ENCODE results near the gene CLIP4.
"Not testable (repeated sequence)": the region's sequence is repeated elsewhere in the genome, so short reads cannot be mapped to it uniquely, and the experiment has no call there.

CLIP4 gene

DNA sequence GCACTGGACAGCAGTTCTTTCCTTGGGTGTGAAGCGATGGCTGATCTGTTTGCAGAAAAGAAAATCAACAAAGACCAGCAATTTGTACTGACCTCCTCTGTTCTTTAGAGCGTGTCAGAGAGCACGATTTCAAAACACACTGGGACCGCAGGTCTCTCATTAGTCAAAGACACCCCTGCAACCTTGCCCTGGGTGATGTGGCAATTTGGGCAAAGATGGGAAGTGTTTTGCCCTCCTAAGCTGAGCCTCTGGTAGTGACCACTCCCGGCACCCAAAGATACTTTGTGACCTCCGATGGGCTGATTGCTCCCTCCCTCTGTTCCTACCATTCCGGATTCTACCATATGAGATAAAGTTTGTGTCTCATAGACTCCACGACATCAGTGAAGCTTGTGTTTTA lies 18.2 kb upstream of the CLIP4 start:
- DNase-seq (ENCODE audit: low spot score) = no peak
- TF ChIP-seq, protein P1, sequence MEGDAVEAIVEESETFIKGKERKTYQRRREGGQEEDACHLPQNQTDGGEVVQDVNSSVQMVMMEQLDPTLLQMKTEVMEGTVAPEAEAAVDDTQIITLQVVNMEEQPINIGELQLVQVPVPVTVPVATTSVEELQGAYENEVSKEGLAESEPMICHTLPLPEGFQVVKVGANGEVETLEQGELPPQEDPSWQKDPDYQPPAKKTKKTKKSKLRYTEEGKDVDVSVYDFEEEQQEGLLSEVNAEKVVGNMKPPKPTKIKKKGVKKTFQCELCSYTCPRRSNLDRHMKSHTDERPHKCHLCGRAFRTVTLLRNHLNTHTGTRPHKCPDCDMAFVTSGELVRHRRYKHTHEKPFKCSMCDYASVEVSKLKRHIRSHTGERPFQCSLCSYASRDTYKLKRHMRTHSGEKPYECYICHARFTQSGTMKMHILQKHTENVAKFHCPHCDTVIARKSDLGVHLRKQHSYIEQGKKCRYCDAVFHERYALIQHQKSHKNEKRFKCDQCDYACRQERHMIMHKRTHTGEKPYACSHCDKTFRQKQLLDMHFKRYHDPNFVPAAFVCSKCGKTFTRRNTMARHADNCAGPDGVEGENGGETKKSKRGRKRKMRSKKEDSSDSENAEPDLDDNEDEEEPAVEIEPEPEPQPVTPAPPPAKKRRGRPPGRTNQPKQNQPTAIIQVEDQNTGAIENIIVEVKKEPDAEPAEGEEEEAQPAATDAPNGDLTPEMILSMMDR (conservative IDR thresholded peaks at IDR 0.05; ENCODE audit: low read depth) = no peak
- no peak overlapping the region for H3K27ac ChIP-seq
- ChIA-PET CTCF (no interaction called here), POLR2A (ENCODE audit: low non-redundant PET) (no interaction called here)

DNA sequence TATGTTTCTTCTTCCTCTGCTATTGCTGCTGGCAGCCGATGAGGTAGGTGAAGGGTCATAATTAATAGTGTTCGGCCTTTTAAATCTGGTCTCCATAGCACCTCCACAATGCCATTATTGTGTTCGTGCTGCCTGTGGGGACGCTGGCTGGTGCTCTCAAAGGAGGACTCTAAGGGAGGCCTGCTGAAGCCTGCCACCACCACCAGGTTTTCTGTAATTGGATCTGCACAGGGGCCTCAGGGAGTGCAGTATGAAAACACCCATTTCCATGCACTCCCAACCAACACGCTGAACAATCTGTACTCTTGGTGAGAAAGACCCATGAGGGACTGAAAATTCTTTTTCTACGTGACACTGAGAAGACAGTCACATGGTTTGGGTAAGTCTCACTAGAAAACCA lies 17.6 kb upstream of the CLIP4 start:
- ChIA-PET POLR2A (ENCODE audit: low non-redundant PET) (no interaction called here), CTCF (no interaction called here)
- H3K27ac ChIP-seq = no peak overlapping the region
- TF ChIP-seq, protein P1 (conservative IDR thresholded peaks at IDR 0.05; ENCODE audit: low read depth) = no peak
- DNase-seq (ENCODE audit: low spot score) = no peak

DNA sequence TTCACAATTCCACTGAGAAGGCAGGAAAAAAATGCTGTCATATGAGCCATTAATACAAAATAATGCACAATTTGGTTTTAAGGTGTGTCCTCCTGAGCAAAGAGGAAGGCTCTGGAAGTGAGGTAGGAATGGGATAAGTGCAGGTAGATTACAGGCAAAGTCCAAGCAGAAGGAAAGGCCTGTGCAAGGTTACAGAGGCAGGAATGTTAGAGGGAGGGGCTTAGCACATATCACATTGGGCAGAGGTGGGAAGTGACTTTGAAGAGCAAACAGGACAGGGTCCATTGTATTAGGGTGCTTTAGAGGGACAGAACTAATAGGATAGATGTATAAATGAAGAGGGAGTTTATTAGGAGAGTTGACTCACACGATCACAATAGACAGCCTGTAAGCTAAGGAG lies 14.7 kb upstream of the CLIP4 start:
- POLR2A ChIA-PET (ENCODE audit: low non-redundant PET) = no interaction called here
- no peak for DNase-seq (ENCODE audit: low spot score)
- TF ChIP-seq, protein P1 (conservative IDR thresholded peaks at IDR 0.05; ENCODE audit: low read depth) = no peak
- no peak overlapping the region for H3K27ac ChIP-seq
- CTCF ChIA-PET = no interaction called here

DNA sequence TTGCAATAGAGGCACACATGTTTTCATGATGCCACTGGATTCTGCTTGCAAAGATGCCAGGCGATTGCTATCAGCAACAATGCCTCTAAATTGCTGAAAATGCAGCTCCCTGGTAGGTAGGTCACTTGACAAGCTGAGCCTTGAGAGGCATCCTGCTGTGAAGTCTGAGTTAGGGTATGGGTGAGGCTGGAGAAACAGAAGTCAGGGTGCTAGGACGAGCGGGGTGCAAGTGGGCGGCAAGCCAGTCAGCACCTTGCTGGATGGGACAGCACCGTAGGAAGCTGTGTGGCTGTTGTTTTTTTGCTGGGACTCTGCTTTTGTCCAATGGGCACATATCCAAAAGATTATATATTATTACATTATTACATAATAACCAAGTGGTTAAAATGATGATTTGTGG lies 10.5 kb upstream of the CLIP4 start:
- ChIA-PET CTCF (no interaction called here), POLR2A (ENCODE audit: low non-redundant PET) (no interaction called here)
- DNase-seq (ENCODE audit: low spot score) = no peak
- TF ChIP-seq, protein P1 (conservative IDR thresholded peaks at IDR 0.05; ENCODE audit: low read depth) = no peak
- no peak overlapping the region for H3K27ac ChIP-seq

DNA sequence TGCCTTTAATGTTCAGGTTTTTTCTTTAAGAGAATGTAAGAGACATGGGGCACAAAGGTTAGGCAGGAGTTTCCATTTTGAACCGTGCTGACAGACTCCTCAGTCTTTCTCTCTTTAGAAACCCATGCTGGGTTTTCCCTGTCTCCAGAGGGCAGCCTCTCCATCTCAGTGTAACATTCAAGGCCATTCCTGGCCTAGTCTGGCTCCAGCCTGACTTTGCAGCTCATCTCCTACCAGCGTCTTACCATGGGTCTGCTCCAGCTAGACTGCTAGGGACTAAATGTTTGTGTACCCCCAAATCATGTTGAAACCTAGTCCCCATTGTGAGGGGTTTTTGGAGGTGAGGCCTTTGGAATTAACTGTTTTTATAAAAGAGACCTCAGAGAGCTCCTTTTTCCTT lies 9.8 kb upstream of the CLIP4 start:
- DNase-seq (ENCODE audit: low spot score) = no peak
- POLR2A ChIA-PET (ENCODE audit: low non-redundant PET) = no interaction called here
- CTCF ChIA-PET = no interaction called here
- TF ChIP-seq, protein P1 (conservative IDR thresholded peaks at IDR 0.05; ENCODE audit: low read depth) = no peak
- no peak overlapping the region for H3K27ac ChIP-seq

DNA sequence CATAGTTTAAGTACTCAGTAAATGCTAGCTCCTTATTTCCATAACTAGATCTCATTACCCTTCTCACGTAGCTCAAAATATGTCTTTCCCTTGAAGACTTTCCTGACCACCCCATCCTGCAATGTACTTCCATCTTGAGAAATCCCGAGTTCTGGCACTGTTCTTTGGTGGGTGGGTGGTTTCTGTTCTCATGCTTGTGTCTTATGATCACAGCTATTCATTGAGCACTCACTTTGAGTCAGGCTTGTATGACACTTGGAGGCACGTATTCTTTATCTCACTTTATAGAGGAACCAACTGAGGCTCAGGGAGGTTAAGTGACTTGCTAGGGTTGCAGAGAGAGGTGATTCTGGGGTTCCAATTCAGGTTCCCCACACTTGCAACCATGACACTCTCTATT lies 9.0 kb upstream of the CLIP4 start:
- ChIA-PET CTCF (no interaction called here), POLR2A (ENCODE audit: low non-redundant PET) (no interaction called here)
- H3K27ac ChIP-seq = no peak overlapping the region
- DNase-seq (ENCODE audit: low spot score) = no peak
- TF ChIP-seq, protein P1 (conservative IDR thresholded peaks at IDR 0.05; ENCODE audit: low read depth) = no peak

DNA sequence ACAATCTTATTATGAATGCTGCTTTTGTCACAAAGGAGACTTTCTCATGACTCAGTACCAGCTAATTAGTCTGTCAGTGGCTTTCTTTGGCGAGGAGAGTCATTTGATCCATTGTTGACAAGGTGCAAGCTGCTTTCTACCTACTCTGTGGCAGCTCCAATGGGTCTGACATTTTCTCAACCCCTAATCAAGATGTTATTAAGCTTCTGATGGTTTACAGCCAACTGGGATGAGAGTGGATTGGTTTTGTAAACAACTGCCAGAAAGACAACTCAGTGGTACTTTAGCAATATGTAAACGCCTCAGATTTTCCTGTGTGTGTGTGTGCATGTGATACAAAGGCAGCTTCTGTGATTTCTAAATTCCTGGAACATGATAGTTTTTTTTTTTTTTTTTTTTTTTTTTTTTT lies 8.2 kb upstream of the CLIP4 start:
- DNase-seq (ENCODE audit: low spot score) = no peak
- ChIA-PET POLR2A (ENCODE audit: low non-redundant PET) (interaction anchor here (1.2 kb wide), 1 partner anchor 10 kb away, joined by 3 read pairs; no protein-coding TSS in a partner anchor), CTCF (no interaction called here)
- H3K27ac ChIP-seq = no peak overlapping the region
- TF ChIP-seq, protein P1 (conservative IDR thresholded peaks at IDR 0.05; ENCODE audit: low read depth) = no peak

DNA sequence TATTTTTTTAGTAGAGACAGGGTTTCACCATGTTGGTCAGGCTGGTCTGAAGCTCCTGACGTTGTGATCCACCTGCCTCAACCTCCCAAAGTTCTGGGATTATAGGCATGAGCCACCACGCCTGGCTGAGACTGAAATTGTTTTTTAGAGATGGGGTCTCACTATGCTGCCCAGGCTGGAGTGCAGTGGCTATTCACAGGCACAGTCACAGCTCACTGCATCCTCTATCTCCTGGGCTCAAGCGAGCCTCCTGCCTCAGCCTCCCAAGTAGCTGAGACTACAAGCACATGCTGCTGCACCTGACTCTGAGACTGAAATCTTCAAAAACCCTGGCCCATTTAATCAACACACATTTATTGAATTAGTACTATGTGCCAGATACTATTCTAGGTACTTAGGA lies 7.7 kb upstream of the CLIP4 start:
- POLR2A ChIA-PET (ENCODE audit: low non-redundant PET) = interaction anchor here (1.2 kb wide), 1 partner anchor 10 kb away, joined by 3 read pairs; no protein-coding TSS in a partner anchor
- CTCF ChIA-PET; DNase-seq (ENCODE audit: low spot score): not testable (repeated sequence)
- H3K27ac ChIP-seq = peak overlapping the region; percentile 72; the same call in 1 of the 2 replicates

Measured in RWPE1 (cell line).